BE2C (cell line): ENCODE measurements around the gene HSD17B3.
"Not testable (repeated sequence)": the region's sequence is repeated elsewhere in the genome, so short reads cannot be mapped to it uniquely, and the experiment has no call there.

Experiments
- DNase-seq: peaks from one replicate; pipeline ENCODE4 v3.0.0-alpha.2; 2020
- H3K27me3 ChIP-seq: fragments of 250-450 bp; sonication (Bioruptor Pico); 2 replicates; pipeline ENCODE4 v1.5.1; 2020; ENCODE audit warnings: mild to moderate bottlenecking
- H3K36me3 ChIP-seq: fragments of 250-450 bp; sonication (Bioruptor Pico); 2 replicates; pipeline ENCODE4 v1.5.1; 2020; ENCODE audit warnings: mild to moderate bottlenecking
- H3K4me1 ChIP-seq: fragments of 250-450 bp; sonication (Bioruptor Pico); 2 replicates; pipeline ENCODE4 v1.5.1; 2020
- H3K4me3 ChIP-seq: 2 replicates; pipeline ENCODE4 v1.5.1; 2011; ENCODE audit warnings: low read depth, low read length
- H3K9me3 ChIP-seq: fragments of 250-450 bp; sonication (Bioruptor Pico); 2 replicates; pipeline ENCODE4 v1.5.1; 2020
- CTCF ChIP-seq: IDR thresholded peaks from 2 replicates; pipeline ENCODE4 v1.5.1; 2012; ENCODE audit warnings: mild to moderate bottlenecking, low read depth, low read length

Gene HSD17B3

GRCh38 chr9:96241391-96241809, 60.6 kb downstream of the HSD17B3 start:
- no peak for DNase-seq
- Histone ChIP-seq H3K4me1 (no peaks in the 10 kb centered on the region), H3K36me3 (no peaks in the 10 kb centered on the region), H3K27me3 (peaks cover 5% of the 10 kb centered on the region), H3K9me3 (no peaks in the 10 kb centered on the region), H3K4me3 (no peak overlapping the region)
- TF ChIP-seq CTCF = no peak

- Histone ChIP-seq H3K36me3 (no peaks in the 10 kb centered on the region), H3K9me3 (no peaks in the 10 kb centered on the region), H3K4me3 (no peak overlapping the region), H3K27me3 (peaks cover 5% of the 10 kb centered on the region), H3K4me1 (0 out of 2 replicates have a peak, but pooled peaks cover 4% of the 10 kb centered on the region)
- DNase-seq = no peak
- TF ChIP-seq CTCF = no peak
Observed at GRCh38 chr9:96236854-96237550, 65.0 kb downstream of the HSD17B3 start.

- H3K36me3 ChIP-seq, H3K4me3 ChIP-seq, H3K9me3 ChIP-seq, DNase-seq, H3K27me3 ChIP-seq, H3K4me1 ChIP-seq: not testable (repeated sequence)
Observed at GRCh38 chr9:96236337-96236736, 65.6 kb downstream of the HSD17B3 start.

- peak; percentile 100 for TF ChIP-seq CTCF
- Histone ChIP-seq H3K36me3 (no peaks in the 10 kb centered on the region), H3K27me3 (no peaks in the 10 kb centered on the region), H3K4me1 (0 out of 2 replicates have a peak, but pooled peaks cover 4% of the 10 kb centered on the region), H3K4me3 (no peak overlapping the region), H3K9me3 (no peaks in the 10 kb centered on the region)
- peak; percentile 63 for DNase-seq
Observed at GRCh38 chr9:96232539-96233241, 69.3 kb downstream of the HSD17B3 start.

- TF ChIP-seq CTCF = no peak
- H3K4me1 ChIP-seq = 0 out of 2 replicates have a peak, but pooled peaks cover 4% of the 10 kb centered on the region
- H3K9me3 ChIP-seq = no peaks in the 10 kb centered on the region
- no peaks in the 10 kb centered on the region for H3K27me3 ChIP-seq
- no peak overlapping the region for H3K4me3 ChIP-seq
- H3K36me3 ChIP-seq = no peaks in the 10 kb centered on the region
- DNase-seq = no peak
Observed at GRCh38 chr9:96232164-96232538, 69.8 kb downstream of the HSD17B3 start.

- H3K4me1 ChIP-seq = 0 out of 2 replicates have a peak, but pooled peaks cover 4% of the 10 kb centered on the region
- DNase-seq = no peak
- TF ChIP-seq CTCF = no peak
- no peaks in the 10 kb centered on the region for H3K36me3 ChIP-seq
- H3K9me3 ChIP-seq = no peaks in the 10 kb centered on the region
- H3K27me3 ChIP-seq = no peaks in the 10 kb centered on the region
- H3K4me3 ChIP-seq = no peak overlapping the region
Observed at GRCh38 chr9:96230002-96230401, 72.0 kb downstream of the HSD17B3 start.
